NB4 (cell line): ENCODE measurements around the gene ZRSR2.

Source experiments
- CTCF ChIP-seq: IDR thresholded peaks from one replicate; pipeline ENCODE4 v1.5.1; 2012; ENCODE audit warnings: low read depth, low read length
- POLR2A ChIP-seq: IDR thresholded peaks from 2 replicates; pipeline ENCODE4 v1.6.1; 2011; ENCODE audit warnings: mild to moderate bottlenecking; ENCODE audit not compliant: insufficient read length; ENCODE audit errors: extremely low read depth

GRCh38 chrX:15829217-15829616, 38.9 kb downstream of the ZRSR2 start:
- TF ChIP-seq POLR2A (no peak), CTCF (no peak)
